ENCODE results near the gene SARNP.
"Not testable (repeated sequence)": the region's sequence is repeated elsewhere in the genome, so short reads cannot be mapped to it uniquely, and the experiment has no call there.

Gene SARNP

GRCh38 chr12:55817345-55818139 lies at the start of gene SARNP, which contains the start of gene ORMDL2:
TSS of gene SARNP (minus strand) at chr12:55817724. CDS start at chr12:55817701, 23 bp downstream.
TSS of gene ORMDL2 (plus strand) at chr12:55818041. CDS start at chr12:55819000, 959 bp downstream.
- peak; percentile 98 for DNase-seq

DNA sequence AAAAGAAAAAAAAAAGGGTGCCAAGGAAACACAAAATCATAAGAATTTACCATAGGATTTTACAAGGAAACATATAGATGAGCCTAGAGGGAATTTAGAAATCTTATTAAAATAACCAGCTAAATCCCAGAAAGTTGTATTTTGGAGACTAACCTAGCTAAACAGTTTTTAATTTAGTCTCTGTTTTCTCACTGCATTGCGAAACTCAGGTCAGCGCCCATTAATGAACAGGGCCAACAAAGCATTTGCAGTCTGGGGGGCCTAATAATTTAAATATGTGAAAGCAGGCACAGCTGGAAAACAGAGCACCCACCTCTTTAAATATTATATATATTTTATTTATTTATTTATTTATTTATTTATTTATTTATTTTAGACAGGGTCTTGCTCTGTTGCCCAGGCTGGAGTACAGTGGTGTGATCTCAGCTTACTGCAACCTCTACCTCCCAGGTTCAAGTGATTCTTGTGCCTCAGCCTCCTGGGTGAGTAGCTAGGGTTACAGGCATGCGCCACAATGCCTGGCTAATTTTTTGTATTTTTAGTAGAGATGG lies 49.0 kb upstream of the SARNP start:
- DNase-seq: not testable (repeated sequence)

DNA sequence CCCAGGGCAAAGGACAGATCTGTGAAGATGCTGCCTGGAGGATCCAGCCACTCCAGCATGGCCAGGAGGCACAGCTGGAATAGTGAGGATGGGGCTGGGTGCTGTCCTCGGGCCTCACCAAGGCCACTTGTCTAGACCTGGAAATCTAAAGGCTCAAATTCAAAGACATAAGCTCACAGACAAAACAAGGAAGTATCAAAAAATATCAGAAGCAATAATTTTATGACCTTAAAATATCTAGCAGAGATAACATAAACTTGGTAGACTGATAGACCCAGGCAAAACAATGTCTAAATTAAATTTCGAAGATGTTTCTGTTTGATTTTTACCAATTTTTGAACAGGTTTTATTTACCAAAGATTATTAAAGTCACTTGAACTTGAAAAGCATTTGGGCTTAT lies 47.8 kb upstream of the SARNP start:
- no peak for DNase-seq

GRCh38 chr12:55862931-55863330 lies 45.4 kb upstream of the SARNP start:
- not testable (repeated sequence) for DNase-seq

DNA sequence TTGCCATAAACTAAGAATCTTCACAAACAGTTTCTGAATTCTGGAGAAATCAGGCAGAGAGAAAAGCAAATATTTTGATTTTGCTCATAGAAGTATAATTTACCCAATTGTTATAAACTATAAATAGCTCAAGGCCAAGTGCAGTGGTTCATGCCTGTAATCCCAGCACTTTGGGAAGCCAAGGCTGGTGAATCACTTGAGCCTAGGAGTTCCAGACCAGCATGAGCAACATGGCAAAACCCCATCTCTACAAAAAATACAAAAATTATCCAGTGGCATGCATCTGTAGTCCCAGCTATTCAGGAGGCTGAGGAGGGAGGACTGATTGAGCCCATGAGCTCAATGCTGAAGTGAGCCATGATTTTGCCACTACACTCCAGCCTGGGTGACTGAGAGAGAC lies 44.8 kb upstream of the SARNP start:
- DNase-seq: no peak

- DNase-seq: no peak
These were observed 44.3 kb upstream of the SARNP start for GRCh38 chr12:55861871-55862270.

GRCh38 chr12:55861396-55861795 lies 43.9 kb upstream of the SARNP start:
- DNase-seq: no peak

GRCh38 chr12:55852740-55853139 lies 35.2 kb upstream of the SARNP start:
- DNase-seq: no peak

- DNase-seq: peak; percentile 5
These were observed 33.4 kb upstream of the SARNP start for GRCh38 chr12:55850893-55851292.

DNA sequence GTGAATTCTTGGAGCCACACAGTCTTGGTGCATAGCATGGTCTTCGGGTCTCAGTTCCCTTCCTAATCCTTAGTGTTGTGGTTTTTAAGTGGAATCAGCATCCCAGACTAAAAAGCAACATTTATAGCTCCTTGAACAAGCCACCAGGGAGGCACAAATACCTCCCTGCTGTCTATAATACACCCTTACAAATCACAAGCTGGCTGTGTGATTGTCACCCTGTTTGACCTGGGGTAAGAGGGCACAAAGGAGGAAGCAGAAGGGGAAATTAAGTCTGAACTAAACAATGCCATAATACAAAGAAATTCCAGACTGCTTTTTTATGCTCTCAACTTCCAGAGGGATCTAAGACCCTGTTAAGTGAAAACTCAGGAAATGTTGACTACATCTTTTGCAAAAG lies 32.9 kb upstream of the SARNP start:
- DNase-seq: peak; percentile 5

- DNase-seq: peak; percentile 19
These were observed 32.3 kb upstream of the SARNP start for GRCh38 chr12:55849616-55850343.

- peak; percentile 39 for DNase-seq
These were observed 30.2 kb upstream of the SARNP start for GRCh38 chr12:55847603-55848291.

GRCh38 chr12:55847033-55847432 lies 29.5 kb upstream of the SARNP start:
- peak; percentile 57 for DNase-seq

DNA sequence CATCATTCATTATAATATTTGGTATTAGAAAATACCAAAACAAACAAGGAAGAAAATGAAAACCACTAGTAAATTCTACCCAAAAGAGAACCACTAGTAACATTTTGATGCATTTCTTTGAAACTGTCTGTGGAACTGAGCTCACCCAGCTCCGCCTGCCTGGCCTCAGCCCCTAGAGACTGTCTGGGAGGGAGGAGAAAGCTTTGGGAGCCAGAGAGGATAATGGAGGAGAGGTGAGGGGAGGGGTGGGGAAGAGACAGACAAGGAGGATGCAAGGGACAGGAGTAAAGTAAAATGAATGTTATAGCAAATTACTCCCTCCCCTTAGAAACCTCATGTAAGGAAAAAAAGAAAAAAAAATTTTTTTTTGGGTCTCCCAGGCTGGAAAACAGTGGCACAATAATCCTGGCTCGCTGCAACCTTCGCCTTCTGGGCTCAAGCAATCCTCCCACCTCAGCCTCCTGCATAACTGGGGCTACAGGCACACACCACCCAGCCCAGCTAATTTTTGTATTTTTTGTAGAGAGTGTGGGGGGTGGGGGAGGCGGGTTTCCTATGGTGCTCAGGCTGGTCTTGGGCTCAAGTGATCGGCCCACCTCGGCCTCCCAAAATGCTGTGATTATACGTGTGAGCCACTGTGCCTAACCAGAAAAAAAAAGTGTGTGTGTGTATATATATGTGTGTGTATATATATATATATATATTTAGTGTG lies 28.4 kb upstream of the SARNP start:
- DNase-seq: peak; percentile 14

GRCh38 chr12:55845361-55845760 lies 27.8 kb upstream of the SARNP start:
- peak; percentile 54 for DNase-seq

DNA sequence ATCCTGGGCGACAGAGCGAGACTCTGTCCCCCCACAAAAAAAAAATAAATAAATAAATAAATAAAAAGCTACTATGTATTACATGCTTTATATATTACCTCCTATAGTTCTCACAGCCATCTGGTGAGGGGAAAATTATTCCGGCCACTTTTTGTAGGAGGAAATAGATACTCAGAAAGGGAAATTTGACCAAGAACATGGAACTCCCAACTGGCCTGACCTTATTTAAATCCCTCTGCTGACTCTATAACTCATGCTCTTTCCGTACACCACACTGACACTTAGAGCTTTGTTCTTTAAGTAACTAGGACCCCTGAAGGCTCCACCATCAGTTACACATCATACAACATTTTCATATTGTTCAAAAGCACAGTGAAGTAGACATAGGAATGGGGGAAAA lies 27.4 kb upstream of the SARNP start:
- DNase-seq: no peak

DNA sequence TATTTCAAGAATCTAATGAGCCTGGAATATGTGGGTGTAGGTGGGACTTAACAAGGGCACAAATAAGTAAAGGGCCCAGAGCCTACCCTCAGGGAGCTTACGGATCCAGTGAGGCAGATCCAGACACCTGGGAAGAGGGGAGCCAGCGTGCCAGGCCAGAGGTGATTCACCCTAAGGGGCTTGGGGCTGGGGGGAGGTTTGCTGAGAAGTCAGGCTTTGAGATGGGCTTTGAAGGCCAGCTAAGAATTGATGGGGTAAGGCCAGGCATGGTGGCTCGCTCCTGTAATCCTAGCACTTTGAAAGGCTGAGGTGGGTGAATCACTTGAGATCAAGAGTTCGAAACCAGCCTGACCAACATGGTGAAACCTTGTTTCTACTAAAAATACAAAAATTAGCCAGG lies 25.9 kb upstream of the SARNP start:
- DNase-seq: peak; percentile 47

- peak; percentile 34 for DNase-seq
These were observed 25.3 kb upstream of the SARNP start, which contains the start of gene MMP19 for GRCh38 chr12:55842681-55843429. TSS of gene MMP19 (minus strand) at chr12:55842936. CDS start at chr12:55842830, 106 bp downstream.

GRCh38 chr12:55840581-55841351 lies 23.2 kb upstream of the SARNP start:
- peak; percentile 42 for DNase-seq

DNA sequence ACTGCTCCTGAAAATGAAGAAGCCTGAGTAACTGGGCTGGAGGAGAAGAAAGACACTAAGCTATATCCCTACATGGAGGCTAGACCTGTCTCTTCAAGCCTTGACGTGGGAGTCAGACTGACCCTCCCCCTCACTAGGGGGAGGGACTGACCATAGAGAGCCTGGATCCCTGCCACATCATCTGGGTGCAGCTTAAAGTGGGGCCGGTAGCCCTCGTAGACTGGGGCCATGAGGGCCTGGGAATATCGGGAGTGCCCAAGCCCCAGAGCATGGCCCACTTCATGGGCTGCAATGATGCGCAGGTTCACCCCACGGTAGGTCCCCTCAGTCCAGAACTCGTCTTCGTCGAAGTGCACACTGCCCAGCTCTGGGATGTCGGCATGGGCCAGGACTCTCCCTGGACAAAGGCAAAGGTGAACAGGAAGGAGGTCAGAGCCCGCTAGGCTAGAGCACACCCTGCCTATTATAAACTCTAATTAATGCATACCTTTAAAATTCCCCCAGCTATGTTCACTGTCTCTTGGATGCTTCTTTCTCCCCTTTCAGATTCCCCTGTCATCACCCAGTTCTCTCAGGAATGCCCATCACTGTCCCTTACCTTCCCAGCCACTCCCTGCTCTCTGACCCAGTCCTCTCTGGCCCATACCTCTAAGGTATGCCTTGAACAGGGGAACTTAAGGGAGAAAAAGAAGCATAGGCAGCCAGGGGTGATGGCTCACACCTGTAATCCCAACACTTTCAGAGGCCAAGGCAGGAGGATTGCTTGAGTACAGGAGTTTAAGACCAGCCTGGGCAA lies 22.0 kb upstream of the SARNP start:
- peak; percentile 50 for DNase-seq
